SHP77 (cell line): ENCODE data around the gene STAM2.

Source experiments
- DNase-seq, 2 experiments: peaks; one replicate each; lab custom pipeline; 2025; lab: John Stamatoyannopoulos, UW

The STAM2 gene

DNA sequence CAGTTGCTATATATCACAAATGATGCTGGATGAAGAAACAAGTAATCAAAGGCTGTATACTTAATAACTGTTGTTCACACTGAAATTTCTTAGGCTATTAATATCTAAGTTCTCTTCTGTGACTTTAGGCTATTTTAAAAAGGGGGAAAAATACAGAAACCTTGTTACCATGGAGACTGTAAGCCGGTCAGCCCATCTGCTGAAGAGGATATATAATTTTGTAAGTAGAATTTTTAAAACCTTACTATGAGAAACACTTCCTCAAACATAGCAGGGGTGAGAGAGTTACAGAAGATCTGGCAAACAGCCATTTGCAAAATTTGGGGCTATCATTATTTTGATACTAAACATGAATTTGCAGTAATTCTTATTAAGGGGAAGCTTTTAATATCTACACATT lies 104.5 kb downstream of the STAM2 start:
- DNase-seq, result no peak

DNA sequence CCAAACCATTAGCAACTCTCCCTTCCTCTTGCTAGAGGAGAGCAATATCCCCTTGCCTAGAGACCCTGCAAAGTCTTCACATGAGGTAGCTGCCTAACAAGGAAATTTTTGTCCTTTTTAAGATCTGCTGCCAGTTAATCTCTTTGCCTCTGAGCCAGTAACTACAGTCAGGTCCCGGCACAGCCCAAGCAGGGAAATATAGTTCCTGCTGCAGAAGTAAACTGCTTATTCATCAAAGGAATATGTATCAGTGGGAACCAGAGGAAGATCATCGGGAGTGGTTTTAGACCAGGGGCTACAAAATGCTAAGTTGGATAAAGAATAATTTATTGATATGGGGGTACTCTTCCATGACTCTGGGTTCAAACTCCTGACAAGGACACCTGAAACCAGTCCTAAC lies 107.3 kb downstream of the STAM2 start:
- no peak for DNase-seq

GRCh38 chr2:152067823-152068222 lies 107.7 kb downstream of the STAM2 start:
- no peak for DNase-seq
